GM12878 (cell line): ENCODE results near the gene CELSR1. TPM values are rescaled to one million over a fixed set of nuclear protein-coding genes. Genes with fewer than 3 reads are reported as not detected.

Experiments used
- ATAC-seq: fragments of 200-7000 bp; cut with Tn5 transposase; 3 replicates; pipeline ENCODE4 v1.9.1; 2020; ENCODE audit warnings: mild to moderate bottlenecking, moderate library complexity
- BruUV-seq: library from RNA; stranded (reverse); fragments of 400-500 nt; replicated peaks from 2 replicates; lab custom pipeline; 2021; lab: Mats Ljungman, UMichigan
- CTCF ChIA-PET: fragments of 300-600 bp; sonication (Branson Sonifier 250); formaldehyde crosslinking; extraction: SDS; loops from one replicate; lab custom pipeline; 2021; ENCODE audit warnings: inconsistent platforms; lab: Yijun Ruan, JAX
- POLR2A ChIA-PET: fragments of 350-600 bp; formaldehyde crosslinking; extraction: SDS; loops from one replicate; lab custom pipeline; 2021; ENCODE audit warnings: inconsistent platforms; lab: Charles Lee
- RAD21 ChIA-PET: fragments of 300-600 bp; sonication (Branson Sonifier 250); formaldehyde crosslinking; loops from one replicate; lab custom pipeline; 2023; ENCODE audit warnings: antibody characterized with exemption; ENCODE audit not compliant: unreplicated experiment; lab: Charles Lee
- SMC1A ChIA-PET: fragments of 300-600 bp; sonication (Branson Sonifier 250); formaldehyde crosslinking; loops from one replicate; lab custom pipeline; 2023; ENCODE audit not compliant: unreplicated experiment, uncharacterized antibody; lab: Charles Lee
- DNase-seq: peaks from one replicate; pipeline ENCODE4 v3.0.0-alpha.2; 2011; ENCODE audit warnings: low read depth, low spot score
- FAIRE-seq: peaks from 3 replicates; lab custom pipeline; 2011; peaks lifted over from hg19 to GRCh38; lab: Jason Lieb, UNC
- H2AFZ ChIP-seq: 2 replicates; pipeline ENCODE4 v1.6.0; 2011; ENCODE audit warnings: low read depth, low read length, control low read depth; ENCODE audit not compliant: control insufficient read depth
- H3K27ac ChIP-seq: 2 replicates; pipeline ENCODE4 v1.5.1; 2011; ENCODE audit warnings: control low read depth; ENCODE audit not compliant: control insufficient read depth, insufficient read depth
- H3K27me3 ChIP-seq, 2 experiments: replicated peaks in 1 of 2; 2 replicates each; pipeline versions ENCODE4 v1.6.0 to v1.6.1; 2011; ENCODE audit warnings: low read length in 1 of 2; ENCODE audit not compliant: control insufficient read depth in 2 of 2, insufficient read depth in 2 of 2
- H3K36me3 ChIP-seq, 2 experiments: 2 replicates each; pipeline ENCODE4 v1.5.1; 2011; ENCODE audit warnings: low read length in 1 of 2; ENCODE audit not compliant: control insufficient read depth in 2 of 2, insufficient read depth in 2 of 2
- H3K4me1 ChIP-seq: 2 replicates; pipeline ENCODE4 v1.6.1; 2011; ENCODE audit warnings: mild to moderate bottlenecking, low read length, moderate library complexity, mixed read lengths; ENCODE audit not compliant: control insufficient read depth, insufficient read depth
- H3K4me2 ChIP-seq: 2 replicates; pipeline ENCODE4 v1.6.0; 2011; ENCODE audit warnings: control low read depth; ENCODE audit not compliant: control insufficient read depth, insufficient read depth
- H3K4me3 ChIP-seq: fragments of 200-600 bp; sonication (generic); 2 replicates; pipeline ENCODE4 v1.5.1; 2016
- H3K79me2 ChIP-seq: 2 replicates; pipeline ENCODE4 v1.6.0; 2011; ENCODE audit warnings: low read length; ENCODE audit not compliant: control insufficient read depth, insufficient read depth
- H3K9ac ChIP-seq: 2 replicates; pipeline ENCODE4 v1.8.0; 2011; ENCODE audit warnings: low read length, control low read depth, mixed read lengths; ENCODE audit not compliant: control insufficient read depth, insufficient read depth
- H3K9me3 ChIP-seq: replicated peaks from 3 replicates; pipeline ENCODE4 v1.5.1; 2011; ENCODE audit warnings: mild to moderate bottlenecking, low read length; ENCODE audit not compliant: control insufficient read depth, insufficient read depth
- H4K20me1 ChIP-seq: 2 replicates; pipeline ENCODE4 v1.6.0; 2011; ENCODE audit not compliant: control insufficient read depth, insufficient read depth
- KAT2A ChIP-seq: conservative IDR thresholded peaks from 2 replicates; pipeline ENCODE4 v1.6.1; 2011; ENCODE audit warnings: low read depth, low read length; ENCODE audit not compliant: control insufficient read depth
- MTA3 ChIP-seq: IDR thresholded peaks from 2 replicates; pipeline ENCODE4 v1.6.1; 2012; ENCODE audit warnings: low read length, inconsistent platforms, borderline replicate concordance
- NR2C1 ChIP-seq: fragments of 450-650 bp; IDR thresholded peaks from 2 replicates; pipeline ENCODE4 v1.6.1; 2017; ENCODE audit warnings: antibody characterized with exemption, mild to moderate bottlenecking, moderate library complexity
- SUZ12 ChIP-seq: fragments of 200-600 bp; sonication (generic); IDR thresholded peaks from one replicate; pipeline ENCODE4 v1.6.1; 2018; ENCODE audit warnings: antibody characterized with exemption, mild to moderate bottlenecking; ENCODE audit not compliant: unreplicated experiment
- TCF12 ChIP-seq: IDR thresholded peaks from 2 replicates; pipeline ENCODE4 v1.6.1; 2011; ENCODE audit warnings: low read depth, mild to moderate bottlenecking, low read length
- TCF3 ChIP-seq: IDR thresholded peaks from 2 replicates; pipeline ENCODE4 v1.6.1; 2012; ENCODE audit warnings: low read depth, mild to moderate bottlenecking, low read length, borderline replicate concordance; ENCODE audit not compliant: insufficient read depth
- WGBS: methylation state at CpG from one replicate; pipeline ENCODE4 v1.1.6; 2016; ENCODE audit warnings: low lambda C conversion rate; ENCODE audit not compliant: insufficient replicate concordance, insufficient coverage; ENCODE audit errors: missing lambda C conversion rate; 5-methylcytosine and 5-hydroxymethylcytosine counted together
- in situ Hi-C: fragments of 300-500 bp; cut with MboI; formaldehyde crosslinking; loops from 9 replicates; pipeline ENCODE4 v1.14.3; 2018; ENCODE audit warnings: mixed read lengths
- intact Hi-C: fragments of 100-400 bp; cut with micrococcal nuclease; formaldehyde crosslinking; loops from one replicate; pipeline ENCODE4 v1.14.2; 2022; ENCODE audit not compliant: unreplicated experiment
- polyA plus RNA-seq, 11 experiments: library from polyadenylated mRNA; depleted of rRNA in 4 of 11; unstranded in 6 of 11; stranded (reverse) in 5 of 11; fragments of >200 nt; fragmentation: Nextera tagmentation in 4 of 11; fragmentation: Illumina TruSeq in 1 of 11; extraction: Ambion mirVana in 4 of 11; extraction: Trizol in 1 of 11; gene quantifications; 1 replicate in 1 of 11; 2 replicates in 10 of 11; pipeline versions ENCODE4 v1.2.1 to v1.2.3, GENCODE V29; 2011 to 2016; ENCODE audit warnings: inconsistent platforms in 2 of 11, missing spikeins in 2 of 11, low read depth in 1 of 11
- total RNA-seq, 4 experiments: library from RNA; depleted of rRNA in 3 of 4; stranded (reverse); fragments of >200 nt in 3 of 4; fragmentation: Illumina TruSeq in 1 of 4; extraction: Trizol in 1 of 4; gene quantifications; 2 replicates each; pipeline versions ENCODE4 v1.2.1 to v1.2.3, GENCODE V29; 2013 to 2021
- TF ChIP-seq, protein P1 (sequence below): fragments of 450-650 bp; formaldehyde crosslinking; IDR thresholded peaks from 2 replicates; pipeline ENCODE4 v1.4.0; 2020; ENCODE audit warnings: mild to moderate bottlenecking, moderate library complexity
- TF ChIP-seq, protein P2 (sequence below): IDR thresholded peaks from 2 replicates; pipeline ENCODE4 v1.6.1; 2011; ENCODE audit warnings: low read depth, mild to moderate bottlenecking, low read length, moderate library complexity, borderline replicate concordance; ENCODE audit errors: extremely low read depth
- TF ChIP-seq, protein P3 (sequence below): fragments of 450-650 bp; IDR thresholded peaks from 2 replicates; pipeline ENCODE4 v1.6.1; 2017; ENCODE audit warnings: borderline replicate concordance

Gene CELSR1
- total and polyA plus RNA-seq, 10 of the 15 experiments (the other 5 are each of a cell fraction or from before 2014, with no cell fraction given): 0.05 to 1.7 (median 0.35) TPM; not detected in 2

DNA sequence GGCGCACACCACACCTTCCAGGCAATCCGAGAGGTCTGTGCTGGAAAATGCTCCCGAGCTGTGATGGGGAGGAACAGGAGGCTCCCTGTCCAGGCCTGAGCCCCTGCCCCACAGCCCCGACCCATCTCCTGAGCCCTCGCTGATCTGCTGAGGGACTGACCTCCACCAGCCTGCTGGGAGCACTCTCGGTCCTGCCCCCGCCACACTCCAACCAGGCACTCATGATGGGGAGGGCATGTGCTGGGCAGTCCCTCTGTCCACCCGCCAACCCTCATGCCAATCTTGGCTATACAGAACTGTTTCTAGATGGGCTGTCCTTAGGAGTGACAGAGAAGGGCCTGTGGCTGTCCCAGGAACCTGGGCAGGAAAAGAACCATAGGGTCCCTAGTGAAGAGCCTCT is 131.1 kb downstream of the CELSR1 start (continued):
- TF ChIP-seq, protein P1, sequence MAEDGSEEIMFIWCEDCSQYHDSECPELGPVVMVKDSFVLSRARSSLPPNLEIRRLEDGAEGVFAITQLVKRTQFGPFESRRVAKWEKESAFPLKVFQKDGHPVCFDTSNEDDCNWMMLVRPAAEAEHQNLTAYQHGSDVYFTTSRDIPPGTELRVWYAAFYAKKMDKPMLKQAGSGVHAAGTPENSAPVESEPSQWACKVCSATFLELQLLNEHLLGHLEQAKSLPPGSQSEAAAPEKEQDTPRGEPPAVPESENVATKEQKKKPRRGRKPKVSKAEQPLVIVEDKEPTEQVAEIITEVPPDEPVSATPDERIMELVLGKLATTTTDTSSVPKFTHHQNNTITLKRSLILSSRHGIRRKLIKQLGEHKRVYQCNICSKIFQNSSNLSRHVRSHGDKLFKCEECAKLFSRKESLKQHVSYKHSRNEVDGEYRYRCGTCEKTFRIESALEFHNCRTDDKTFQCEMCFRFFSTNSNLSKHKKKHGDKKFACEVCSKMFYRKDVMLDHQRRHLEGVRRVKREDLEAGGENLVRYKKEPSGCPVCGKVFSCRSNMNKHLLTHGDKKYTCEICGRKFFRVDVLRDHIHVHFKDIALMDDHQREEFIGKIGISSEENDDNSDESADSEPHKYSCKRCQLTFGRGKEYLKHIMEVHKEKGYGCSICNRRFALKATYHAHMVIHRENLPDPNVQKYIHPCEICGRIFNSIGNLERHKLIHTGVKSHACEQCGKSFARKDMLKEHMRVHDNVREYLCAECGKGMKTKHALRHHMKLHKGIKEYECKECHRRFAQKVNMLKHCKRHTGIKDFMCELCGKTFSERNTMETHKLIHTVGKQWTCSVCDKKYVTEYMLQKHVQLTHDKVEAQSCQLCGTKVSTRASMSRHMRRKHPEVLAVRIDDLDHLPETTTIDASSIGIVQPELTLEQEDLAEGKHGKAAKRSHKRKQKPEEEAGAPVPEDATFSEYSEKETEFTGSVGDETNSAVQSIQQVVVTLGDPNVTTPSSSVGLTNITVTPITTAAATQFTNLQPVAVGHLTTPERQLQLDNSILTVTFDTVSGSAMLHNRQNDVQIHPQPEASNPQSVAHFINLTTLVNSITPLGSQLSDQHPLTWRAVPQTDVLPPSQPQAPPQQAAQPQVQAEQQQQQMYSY (CRISPR knock-in tag): no peak
- TF ChIP-seq NR2C1 (no peak), SUZ12 (no peak), TCF12 (no peak), TCF3 (no peak), KAT2A (no peak)
- TF ChIP-seq, protein P2, sequence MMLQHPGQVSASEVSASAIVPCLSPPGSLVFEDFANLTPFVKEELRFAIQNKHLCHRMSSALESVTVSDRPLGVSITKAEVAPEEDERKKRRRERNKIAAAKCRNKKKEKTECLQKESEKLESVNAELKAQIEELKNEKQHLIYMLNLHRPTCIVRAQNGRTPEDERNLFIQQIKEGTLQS: no peak
- TF ChIP-seq, all 136 proteins: peak for 0

DNA sequence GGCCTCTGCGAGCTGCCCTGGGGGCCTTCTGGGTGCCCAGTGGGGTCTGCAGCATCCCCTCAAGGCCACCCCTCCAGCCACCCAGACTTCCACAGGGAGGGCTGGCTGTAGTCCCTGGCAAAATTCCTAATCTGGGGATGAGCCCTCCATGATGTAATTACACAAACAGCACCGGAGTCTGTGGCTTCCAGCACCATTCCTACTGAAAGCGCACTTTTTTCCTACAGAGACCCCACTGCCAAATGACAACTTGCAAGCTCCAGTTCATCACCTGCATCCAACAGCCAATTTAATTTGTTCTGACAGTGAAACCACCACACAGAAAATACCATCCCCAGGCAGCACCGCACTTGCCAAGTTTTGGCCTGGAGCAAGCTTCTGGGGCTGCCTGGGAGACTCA is 131.5 kb downstream of the CELSR1 start:
- DNase-seq (no peak), FAIRE-seq (no peak)
- RAD21 ChIA-PET: no interaction called here
- no peaks in the 10 kb centered on the region for H3K79me2 ChIP-seq
- WGBS: 76% methylated on average over 4 of the region's 4 CpGs
- H3K4me2 ChIP-seq: no peak overlapping the region
- no peaks in the 10 kb centered on the region for H3K27me3 ChIP-seq
- H3K27ac ChIP-seq: no peak overlapping the region
- H2AFZ ChIP-seq: no peak overlapping the region
- H3K36me3 ChIP-seq: no peaks in the 10 kb centered on the region
- intact Hi-C loops: no loop called here
- no peaks in the 10 kb centered on the region for H4K20me1 ChIP-seq
- H3K4me3 ChIP-seq: no peak overlapping the region
- TF ChIP-seq, protein P3, sequence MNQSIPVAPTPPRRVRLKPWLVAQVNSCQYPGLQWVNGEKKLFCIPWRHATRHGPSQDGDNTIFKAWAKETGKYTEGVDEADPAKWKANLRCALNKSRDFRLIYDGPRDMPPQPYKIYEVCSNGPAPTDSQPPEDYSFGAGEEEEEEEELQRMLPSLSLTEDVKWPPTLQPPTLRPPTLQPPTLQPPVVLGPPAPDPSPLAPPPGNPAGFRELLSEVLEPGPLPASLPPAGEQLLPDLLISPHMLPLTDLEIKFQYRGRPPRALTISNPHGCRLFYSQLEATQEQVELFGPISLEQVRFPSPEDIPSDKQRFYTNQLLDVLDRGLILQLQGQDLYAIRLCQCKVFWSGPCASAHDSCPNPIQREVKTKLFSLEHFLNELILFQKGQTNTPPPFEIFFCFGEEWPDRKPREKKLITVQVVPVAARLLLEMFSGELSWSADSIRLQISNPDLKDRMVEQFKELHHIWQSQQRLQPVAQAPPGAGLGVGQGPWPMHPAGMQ: no peak
- no peak for TF ChIP-seq MTA3
- TF ChIP-seq, all 136 proteins: peak for 0
- no peaks in the 10 kb centered on the region for H3K9me3 ChIP-seq
- ChIA-PET CTCF (no interaction called here), POLR2A (no interaction called here), SMC1A (interaction anchor here (0.6 kb wide), 1 partner anchor 224 kb away, joined by 5 read pairs; no protein-coding TSS in a partner anchor)
- H3K9ac ChIP-seq: no peak overlapping the region
- in situ Hi-C loops: no loop called here
- BruUV-seq: no TSS peak
- no peak for ATAC-seq
- no peaks in the 10 kb centered on the region for H3K4me1 ChIP-seq
